Esophagus squamous epithelium (tissue), 5 donors: ENCODE results near the gene XRCC4. TPM values are rescaled to one million over a fixed set of nuclear protein-coding genes. Genes with fewer than 3 reads are reported as not detected.

ENCODE experiments used
- DNase-seq: peaks from one replicate; lab custom pipeline; 2025; lab: John Stamatoyannopoulos, UW
- H3K27ac ChIP-seq, 4 donors: fragments of 200-600 bp; sonication (generic); one replicate each; pipeline ENCODE4 v1.5.1; 2016 to 2019; ENCODE audit warnings: mild to moderate bottlenecking in 1 of 4
- H3K27me3 ChIP-seq, 4 donors: fragments of 200-600 bp; sonication (generic); 1 replicate in 3 of 4; 2 replicates in 1 of 4; pipeline versions ENCODE4 v1.5.1 to v1.6.0; 2017 to 2021; ENCODE audit warnings: antibody characterized with exemption in 1 of 4
- H3K36me3 ChIP-seq, 3 donors: fragments of 200-600 bp; sonication (generic); one replicate each; pipeline ENCODE4 v1.5.1; 2016 to 2019
- H3K4me1 ChIP-seq, 3 donors: fragments of 200-600 bp; sonication (generic); one replicate each; pipeline ENCODE4 v1.5.1; 2017 to 2019
- H3K4me3 ChIP-seq, 4 donors: fragments of 200-600 bp; sonication (generic); 1 replicate in 3 of 4; 2 replicates in 1 of 4; pipeline ENCODE4 v1.5.1; 2016 to 2019; ENCODE audit warnings: mild to moderate bottlenecking in 2 of 4, moderate library complexity in 1 of 4
- H3K9me3 ChIP-seq, 3 donors: fragments of 200-600 bp; sonication (generic); one replicate each; pipeline ENCODE4 v1.5.1; 2016 to 2019
- CTCF ChIP-seq, 6 experiments: fragments of 450-650 bp in 4 of 6; fragments of 200-600 bp in 2 of 6; sonication (generic) in 2 of 6; IDR thresholded peaks; one replicate each; pipeline ENCODE4 v1.5.1; 2016 to 2019; ENCODE audit warnings: antibody characterized with exemption in 6 of 6, mild to moderate bottlenecking in 4 of 6, moderate library complexity in 4 of 6
- POLR2A ChIP-seq, 4 donors: fragments of 450-650 bp; IDR thresholded peaks; one replicate each; pipeline ENCODE4 v1.6.1; 2017; ENCODE audit warnings: antibody characterized with exemption in 4 of 4, mild to moderate bottlenecking in 4 of 4, moderate library complexity in 3 of 4
- WGBS, 2 donors: methylation state at CpG; one replicate each; pipeline ENCODE4 v1.1.5; 2018; 5-methylcytosine and 5-hydroxymethylcytosine counted together
- intact Hi-C: fragments of 100-400 bp; cut with DNase I; formaldehyde crosslinking; loops from one replicate; pipeline ENCODE4 v1.15.0; 2022
- total RNA-seq, 4 donors: library from RNA; depleted of rRNA; stranded (reverse); fragments of >200 nt; gene quantifications; one replicate each; pipeline ENCODE4 v1.1.0, GENCODE V29; 2016
- donor health status: DM: yes; HTN: yes; CAD: no.

XRCC4 gene
- total RNA-seq, 4 donors from 2014 or later, result 2.9 to 10.3 (median 7.4) TPM

- H3K36me3 ChIP-seq, result no peaks in the 10 kb centered on the region
- no peak overlapping the region for H3K4me3 ChIP-seq
- no peaks in the 10 kb centered on the region for H3K9me3 ChIP-seq
- H3K27me3 ChIP-seq, result no peaks in the 10 kb centered on the region
- no peaks in the 10 kb centered on the region for H3K4me1 ChIP-seq
- no peak overlapping the region for H3K27ac ChIP-seq
- intact Hi-C loops, result no loop called here
- TF ChIP-seq CTCF (IDR thresholded peaks at IDR 0.05), result no peak
- TF ChIP-seq POLR2A (IDR thresholded peaks at IDR 0.05), result no peak
- no peak for DNase-seq
Measured at GRCh38 chr5:83179966-83180365, 102.6 kb downstream of the XRCC4 start.

GRCh38 chr5:83184534-83184933 lies 107.2 kb downstream of the XRCC4 start:
- 66 to 72% methylated on average over 3 of the region's 3 CpGs for WGBS, 2 donors
- intact Hi-C loops, result no loop called here
- no peak for DNase-seq

GRCh38 chr5:83192947-83193346 lies 115.6 kb downstream of the XRCC4 start:
- Histone ChIP-seq H3K9me3 (no peaks in the 10 kb centered on the region), H3K27ac (no peak overlapping the region), H3K27me3 (no peaks in the 10 kb centered on the region), H3K4me1 (no peaks in the 10 kb centered on the region), H3K36me3 (no peaks in the 10 kb centered on the region), H3K4me3 (no peak overlapping the region)
- intact Hi-C loops, result no loop called here
- 74 to 87% methylated on average over 5 of the region's 5 CpGs for WGBS, 2 donors
- TF ChIP-seq CTCF (IDR thresholded peaks at IDR 0.05) (no peak), POLR2A (IDR thresholded peaks at IDR 0.05) (no peak)
- DNase-seq, result no peak

More at GRCh38 chr5:83184534-83184933, 107.2 kb downstream of the XRCC4 start:
- Histone ChIP-seq H3K27ac (no peak overlapping the region), H3K4me1 (no peaks in the 10 kb centered on the region), H3K4me3 (no peak overlapping the region), H3K27me3 (no peaks in the 10 kb centered on the region), H3K9me3 (no peaks in the 10 kb centered on the region), H3K36me3 (no peaks in the 10 kb centered on the region)
- TF ChIP-seq CTCF (IDR thresholded peaks at IDR 0.05), result no peak
- no peak for TF ChIP-seq POLR2A (IDR thresholded peaks at IDR 0.05)

- Histone ChIP-seq H3K9me3 (no peaks in the 10 kb centered on the region), H3K4me3 (no peak overlapping the region), H3K4me1 (no peaks in the 10 kb centered on the region), H3K36me3 (no peaks in the 10 kb centered on the region), H3K27ac (no peak overlapping the region), H3K27me3 (no peaks in the 10 kb centered on the region)
- no peak for DNase-seq
- TF ChIP-seq CTCF (IDR thresholded peaks at IDR 0.05), result no peak
- TF ChIP-seq POLR2A (IDR thresholded peaks at IDR 0.05), result no peak
- 78 to 91% methylated on average over 2 of the region's 2 CpGs for WGBS, 2 donors
- intact Hi-C loops, result no loop called here
Measured at GRCh38 chr5:83197326-83197967, 120.1 kb downstream of the XRCC4 start.

- DNase-seq, result no peak
- no peaks in the 10 kb centered on the region for H3K4me1 ChIP-seq
- no peaks in the 10 kb centered on the region for H3K9me3 ChIP-seq
- intact Hi-C loops, result no loop called here
- H3K4me3 ChIP-seq, result no peak overlapping the region
- TF ChIP-seq CTCF (IDR thresholded peaks at IDR 0.05), result no peak
- no peak for TF ChIP-seq POLR2A (IDR thresholded peaks at IDR 0.05)
- no peak overlapping the region for H3K27ac ChIP-seq
- 59 to 79% methylated on average over 5 of the region's 5 CpGs for WGBS, 2 donors
- no peaks in the 10 kb centered on the region for H3K27me3 ChIP-seq
- H3K36me3 ChIP-seq, result no peaks in the 10 kb centered on the region
Measured at GRCh38 chr5:83199126-83199525, 121.8 kb downstream of the XRCC4 start.
